Neural cell (in vitro differentiated cells): ENCODE results near the gene YPEL5. TPM values are rescaled to one million over a fixed set of nuclear protein-coding genes. Genes with fewer than 3 reads are reported as not detected.

ENCODE experiments used
- H2AFZ ChIP-seq: fragments of 200-600, 300-800 bp; sonication (generic), shearing (Covaris generic); 2 replicates; pipeline ENCODE4 v1.6.0; 2014; ENCODE audit warnings: low read depth, mild to moderate bottlenecking, antibody characterized with exemption, low read length, moderate library complexity
- H3F3A ChIP-seq: fragments of 200-600 bp; shearing (Covaris generic); 2 replicates; pipeline ENCODE4 v1.6.1; 2016; ENCODE audit warnings: mild to moderate bottlenecking, moderate library complexity, mixed read lengths, antibody characterized with exemption, low read length; ENCODE audit not compliant: insufficient read depth, poor library complexity, severe bottlenecking
- H3K27ac ChIP-seq: fragments of 200-600, 300-800 bp; sonication (generic), shearing (Covaris generic); 2 replicates; pipeline ENCODE4 v1.5.1; 2014; ENCODE audit warnings: mild to moderate bottlenecking, low read length, moderate library complexity
- H3K27me3 ChIP-seq: fragments of 300-800, 200-600 bp; sonication (generic), shearing (Covaris generic); 2 replicates; pipeline ENCODE4 v1.6.0; 2014; ENCODE audit warnings: mild to moderate bottlenecking, low read depth, low read length, moderate library complexity; ENCODE audit not compliant: insufficient read depth
- H3K36me3 ChIP-seq: fragments of 300-800, 200-600 bp; sonication (generic), shearing (Covaris generic); 2 replicates; pipeline ENCODE4 v1.5.1; 2014; ENCODE audit warnings: mild to moderate bottlenecking, antibody characterized with exemption, low read length, moderate library complexity; ENCODE audit not compliant: insufficient read depth
- H3K4me2 ChIP-seq: fragments of 300-800, 200-600 bp; sonication (generic), shearing (Covaris generic); 2 replicates; pipeline ENCODE4 v1.6.0; 2014; ENCODE audit warnings: mild to moderate bottlenecking, low read length
- H3K4me3 ChIP-seq: fragments of 300-800, 200-600 bp; sonication (generic), shearing (Covaris generic); 2 replicates; pipeline ENCODE4 v1.5.1; 2014; ENCODE audit warnings: mild to moderate bottlenecking, low read length, moderate library complexity
- H3K79me2 ChIP-seq: fragments of 200-600 bp; shearing (Covaris generic); replicated peaks from 2 replicates; pipeline ENCODE4 v1.6.0; 2014; ENCODE audit warnings: mild to moderate bottlenecking, low read length, moderate library complexity; ENCODE audit not compliant: insufficient read depth
- H3K9ac ChIP-seq: fragments of 300-800, 200-600 bp; sonication (generic), shearing (Covaris generic); 2 replicates; pipeline ENCODE4 v1.6.1; 2016; ENCODE audit warnings: mild to moderate bottlenecking, low read length, mixed read lengths
- H3K9me2 ChIP-seq: fragments of 200-600 bp; shearing (Covaris generic); 2 replicates; pipeline ENCODE4 v1.6.1; 2016; ENCODE audit warnings: mild to moderate bottlenecking, low read length, mixed read lengths; ENCODE audit not compliant: insufficient read depth
- H3K9me3 ChIP-seq: fragments of 200-600, 300-800 bp; sonication (generic), shearing (Covaris generic); 2 replicates; pipeline ENCODE4 v1.6.1; 2016; ENCODE audit warnings: mild to moderate bottlenecking, mixed run types, low read length, moderate library complexity, mixed read lengths
- H4K20me1 ChIP-seq: fragments of 200-600 bp; shearing (Covaris generic); 2 replicates; pipeline ENCODE4 v1.6.1; 2016; ENCODE audit warnings: mild to moderate bottlenecking, mixed run types; ENCODE audit not compliant: insufficient read depth
- EP300 ChIP-seq: fragments of 450-650 bp; conservative IDR thresholded peaks from 2 replicates; pipeline ENCODE4 v1.6.1; 2014; ENCODE audit warnings: antibody characterized with exemption, mild to moderate bottlenecking, moderate library complexity; ENCODE audit not compliant: poor library complexity, severe bottlenecking
- EZH2 ChIP-seq: fragments of 200-600, 300-800 bp; shearing (Covaris generic), sonication (generic); IDR thresholded peaks from 2 replicates; pipeline ENCODE4 v1.6.1; 2014; ENCODE audit warnings: antibody characterized with exemption, low read length, borderline replicate concordance, mild to moderate bottlenecking; ENCODE audit not compliant: insufficient read depth, poor library complexity, severe bottlenecking
- MXI1 ChIP-seq: fragments of 450-650 bp; conservative IDR thresholded peaks from 2 replicates; pipeline ENCODE4 v1.6.1; 2014; ENCODE audit warnings: antibody characterized with exemption, mild to moderate bottlenecking; ENCODE audit not compliant: poor library complexity, severe bottlenecking
- POLR2AphosphoS5 ChIP-seq: IDR thresholded peaks from 2 replicates; pipeline ENCODE4 v1.6.1; 2012
- RAD21 ChIP-seq: fragments of 450-650 bp; conservative IDR thresholded peaks from 2 replicates; pipeline ENCODE4 v1.6.1; 2014; ENCODE audit warnings: antibody characterized with exemption, mild to moderate bottlenecking, moderate library complexity
- SMC3 ChIP-seq: fragments of 450-650 bp; conservative IDR thresholded peaks from 2 replicates; pipeline ENCODE4 v1.6.1; 2014; ENCODE audit warnings: antibody characterized with exemption, mild to moderate bottlenecking, moderate library complexity; ENCODE audit not compliant: poor library complexity
- TAF1 ChIP-seq: IDR thresholded peaks from 2 replicates; pipeline ENCODE4 v1.6.1; 2012; ENCODE audit warnings: low read depth
- polyA plus RNA-seq: library from polyadenylated mRNA; depleted of rRNA; stranded (reverse); fragments of >200 nt; gene quantifications from 2 replicates; pipeline ENCODE4 v1.2.3, GENCODE V29; 2014
- TF ChIP-seq, protein P1 (sequence below): IDR thresholded peaks from 2 replicates; pipeline ENCODE4 v1.6.1; 2012; ENCODE audit warnings: borderline replicate concordance
- TF ChIP-seq, protein P2 (sequence below): fragments of 450-650 bp; IDR thresholded peaks from 2 replicates; pipeline ENCODE4 v1.5.1; 2014; ENCODE audit warnings: antibody characterized with exemption, mild to moderate bottlenecking, moderate library complexity; ENCODE audit not compliant: poor library complexity, severe bottlenecking

The YPEL5 gene
- polyA plus RNA-seq, 1 donor from 2014 or later, result 130 TPM

DNA sequence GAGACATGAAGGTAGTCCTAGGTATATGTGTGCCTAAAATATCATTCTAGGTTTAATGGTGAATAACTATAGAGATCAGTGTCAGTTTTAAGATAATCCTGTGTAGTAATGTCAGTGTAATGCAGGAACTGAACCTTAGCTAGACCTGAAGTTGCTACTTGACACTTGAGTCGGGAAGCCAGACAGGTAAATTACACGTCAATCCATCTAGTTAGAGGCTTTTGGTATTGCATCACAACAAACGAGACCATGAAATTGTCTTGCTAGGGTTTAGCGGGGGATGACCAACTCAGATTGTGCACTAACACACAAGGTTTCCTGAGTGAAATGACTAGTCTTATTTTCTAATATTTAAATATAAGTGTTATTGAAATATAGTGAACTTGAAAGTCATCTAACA is 2.0 kb downstream of the YPEL5 start:
- Histone ChIP-seq H3K36me3 (no peaks in the 10 kb centered on the region), H2AFZ (no peak overlapping the region), H3K9me2 (no peaks in the 10 kb centered on the region), H3K79me2 (peaks cover 23% of the 10 kb centered on the region), H3K9me3 (no peaks in the 10 kb centered on the region), H3K27me3 (no peaks in the 10 kb centered on the region), H3K9ac (peak overlapping the region; percentile 99), H3K4me3 (peak overlapping the region; percentile 83), H3K27ac (peak overlapping the region; percentile 25), H3K4me2 (peak overlapping the region; percentile 89), H3F3A (peaks cover 8% of the 10 kb centered on the region), H4K20me1 (peaks cover 7% of the 10 kb centered on the region)
- no peak for TF ChIP-seq RAD21
- peak; percentile 28 for TF ChIP-seq EP300
- TF ChIP-seq MXI1, result no peak
- no peak for TF ChIP-seq TAF1
- TF ChIP-seq, protein P1, sequence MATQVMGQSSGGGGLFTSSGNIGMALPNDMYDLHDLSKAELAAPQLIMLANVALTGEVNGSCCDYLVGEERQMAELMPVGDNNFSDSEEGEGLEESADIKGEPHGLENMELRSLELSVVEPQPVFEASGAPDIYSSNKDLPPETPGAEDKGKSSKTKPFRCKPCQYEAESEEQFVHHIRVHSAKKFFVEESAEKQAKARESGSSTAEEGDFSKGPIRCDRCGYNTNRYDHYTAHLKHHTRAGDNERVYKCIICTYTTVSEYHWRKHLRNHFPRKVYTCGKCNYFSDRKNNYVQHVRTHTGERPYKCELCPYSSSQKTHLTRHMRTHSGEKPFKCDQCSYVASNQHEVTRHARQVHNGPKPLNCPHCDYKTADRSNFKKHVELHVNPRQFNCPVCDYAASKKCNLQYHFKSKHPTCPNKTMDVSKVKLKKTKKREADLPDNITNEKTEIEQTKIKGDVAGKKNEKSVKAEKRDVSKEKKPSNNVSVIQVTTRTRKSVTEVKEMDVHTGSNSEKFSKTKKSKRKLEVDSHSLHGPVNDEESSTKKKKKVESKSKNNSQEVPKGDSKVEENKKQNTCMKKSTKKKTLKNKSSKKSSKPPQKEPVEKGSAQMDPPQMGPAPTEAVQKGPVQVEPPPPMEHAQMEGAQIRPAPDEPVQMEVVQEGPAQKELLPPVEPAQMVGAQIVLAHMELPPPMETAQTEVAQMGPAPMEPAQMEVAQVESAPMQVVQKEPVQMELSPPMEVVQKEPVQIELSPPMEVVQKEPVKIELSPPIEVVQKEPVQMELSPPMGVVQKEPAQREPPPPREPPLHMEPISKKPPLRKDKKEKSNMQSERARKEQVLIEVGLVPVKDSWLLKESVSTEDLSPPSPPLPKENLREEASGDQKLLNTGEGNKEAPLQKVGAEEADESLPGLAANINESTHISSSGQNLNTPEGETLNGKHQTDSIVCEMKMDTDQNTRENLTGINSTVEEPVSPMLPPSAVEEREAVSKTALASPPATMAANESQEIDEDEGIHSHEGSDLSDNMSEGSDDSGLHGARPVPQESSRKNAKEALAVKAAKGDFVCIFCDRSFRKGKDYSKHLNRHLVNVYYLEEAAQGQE, result no peak
- no peak for TF ChIP-seq POLR2AphosphoS5
- TF ChIP-seq, protein P2, sequence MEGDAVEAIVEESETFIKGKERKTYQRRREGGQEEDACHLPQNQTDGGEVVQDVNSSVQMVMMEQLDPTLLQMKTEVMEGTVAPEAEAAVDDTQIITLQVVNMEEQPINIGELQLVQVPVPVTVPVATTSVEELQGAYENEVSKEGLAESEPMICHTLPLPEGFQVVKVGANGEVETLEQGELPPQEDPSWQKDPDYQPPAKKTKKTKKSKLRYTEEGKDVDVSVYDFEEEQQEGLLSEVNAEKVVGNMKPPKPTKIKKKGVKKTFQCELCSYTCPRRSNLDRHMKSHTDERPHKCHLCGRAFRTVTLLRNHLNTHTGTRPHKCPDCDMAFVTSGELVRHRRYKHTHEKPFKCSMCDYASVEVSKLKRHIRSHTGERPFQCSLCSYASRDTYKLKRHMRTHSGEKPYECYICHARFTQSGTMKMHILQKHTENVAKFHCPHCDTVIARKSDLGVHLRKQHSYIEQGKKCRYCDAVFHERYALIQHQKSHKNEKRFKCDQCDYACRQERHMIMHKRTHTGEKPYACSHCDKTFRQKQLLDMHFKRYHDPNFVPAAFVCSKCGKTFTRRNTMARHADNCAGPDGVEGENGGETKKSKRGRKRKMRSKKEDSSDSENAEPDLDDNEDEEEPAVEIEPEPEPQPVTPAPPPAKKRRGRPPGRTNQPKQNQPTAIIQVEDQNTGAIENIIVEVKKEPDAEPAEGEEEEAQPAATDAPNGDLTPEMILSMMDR, result no peak
- TF ChIP-seq SMC3, result no peak

DNA sequence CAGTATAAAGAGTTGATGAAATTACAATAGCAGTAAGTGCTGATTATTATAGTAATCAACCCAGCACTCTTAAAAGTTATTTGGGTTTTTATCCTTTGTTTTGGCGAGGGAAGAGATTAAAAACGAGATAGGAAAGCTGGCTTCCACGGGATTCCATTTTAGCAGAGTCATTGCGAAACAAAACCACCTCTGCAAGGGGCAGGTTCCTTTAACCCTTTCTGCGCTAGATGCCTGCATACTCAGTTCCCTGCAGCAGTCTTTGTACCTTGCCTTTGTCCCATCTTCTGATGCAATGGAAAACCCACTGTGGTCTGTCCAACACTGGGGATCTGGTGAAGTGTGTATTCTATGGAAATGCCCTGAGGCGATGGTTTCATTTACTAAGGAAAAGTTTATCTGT is 2.7 kb downstream of the YPEL5 start:
- peaks cover 29% of the 10 kb centered on the region for H3K79me2 ChIP-seq
- peaks cover 3% of the 10 kb centered on the region for H3K36me3 ChIP-seq
- TF ChIP-seq POLR2AphosphoS5 (no peak), TAF1 (no peak), MXI1 (no peak), RAD21 (no peak), SMC3 (no peak), EP300 (no peak), EZH2 (no peak)
- TF ChIP-seq, protein P1, result no peak
- TF ChIP-seq, protein P2, result no peak
- H3K27ac ChIP-seq, result no peak overlapping the region
- no peaks in the 10 kb centered on the region for H3K9me3 ChIP-seq
- no peaks in the 10 kb centered on the region for H3K27me3 ChIP-seq
- no peak overlapping the region for H3K9ac ChIP-seq
- no peaks in the 10 kb centered on the region for H3K9me2 ChIP-seq
- no peak overlapping the region for H2AFZ ChIP-seq
- H3K4me3 ChIP-seq, result no peak overlapping the region
- H3F3A ChIP-seq, result peaks cover 8% of the 10 kb centered on the region
- no peak overlapping the region for H3K4me2 ChIP-seq
- H4K20me1 ChIP-seq, result peaks cover 7% of the 10 kb centered on the region
